ENCODE results near the gene NKX2-2. TPM values are rescaled to one million over a fixed set of nuclear protein-coding genes. Genes with fewer than 3 reads are reported as not detected.

The NKX2-2 gene
- total and polyA plus RNA-seq, 2 of the 8 experiments (the other 6 are each of a cell fraction or from before 2014, with no cell fraction given) = not detected

DNA sequence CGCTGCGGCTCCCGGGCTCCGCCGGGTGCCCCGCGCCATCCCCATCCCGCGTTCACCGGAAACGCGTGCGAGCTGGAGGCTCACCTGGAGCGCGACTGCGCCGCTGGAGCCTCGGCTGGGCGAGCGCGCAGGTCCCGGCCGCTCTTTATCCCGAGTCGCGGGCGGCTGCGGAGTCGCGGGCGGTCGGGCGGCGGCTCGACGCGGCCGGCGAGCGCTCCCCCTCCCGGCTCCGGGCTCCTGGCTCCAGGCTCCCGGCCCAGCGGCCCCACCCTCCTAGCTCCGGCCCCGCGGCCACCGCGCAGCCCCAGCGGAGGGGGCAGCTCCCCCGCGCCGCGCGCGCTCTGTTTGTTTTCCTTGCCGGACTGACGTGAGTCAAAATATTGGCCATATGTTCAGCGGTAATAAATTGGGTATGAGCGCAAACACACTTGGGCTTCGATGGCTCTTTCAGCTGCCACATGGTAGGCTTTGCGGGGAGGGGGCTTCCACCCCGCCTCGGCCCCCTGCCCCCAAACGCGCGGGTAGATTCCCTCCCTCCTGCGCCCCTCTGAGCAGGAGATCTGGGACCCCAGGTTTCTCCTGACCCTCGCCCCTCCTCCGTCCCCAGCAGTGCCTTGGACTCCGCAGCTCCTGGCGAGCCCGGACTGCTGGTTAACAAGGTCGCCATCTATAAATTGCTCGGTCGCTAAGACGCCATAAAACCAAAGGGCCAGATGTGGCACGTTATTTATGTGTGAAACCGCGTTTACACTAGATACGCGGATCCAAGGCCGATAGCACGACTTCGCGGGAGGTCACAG is 8.8 kb upstream of the NKX2-2 start:
- H2BK15ac ChIP-seq (ENCODE audit: low read length) = no peak overlapping the region
- ChIA-PET CTCF (ENCODE audit: partially characterized antibody) (interaction anchor here (0.6 to 12.5 kb wide), 6 partner anchors 15 to 686 kb away, joined by 3 to 79 read pairs (median 11); no protein-coding TSS in a partner anchor), POLR2A (ENCODE audit: partially characterized antibody) (interaction anchor here (1.4 to 1.5 kb wide), 2 partner anchors 12 to 179 kb away, joined by 3 read pairs; no protein-coding TSS in a partner anchor)
- H3K9me3 ChIP-seq (ENCODE audit: insufficient read depth in 2 of 2, low read depth in 1 of 2, low read length in 1 of 2) = no peaks in the 10 kb centered on the region
- H2AFZ ChIP-seq (ENCODE audit: low read length) = no peak overlapping the region; the same call in 1 of the 2 replicates
- H4K5ac ChIP-seq (ENCODE audit: insufficient read length, low read depth, low read length) = no peak overlapping the region
- H3K79me1 ChIP-seq (ENCODE audit: low read depth, low read length) = no peaks in the 10 kb centered on the region
- H3K9ac ChIP-seq (replicated peaks in 1 of 4; ENCODE audit: extremely low read depth in 1 of 4, low read depth in 3 of 4, low read length in 3 of 4) = no peak overlapping the region
- no peak overlapping the region for H2BK120ac ChIP-seq (replicated peaks; ENCODE audit: low read depth, low read length)
- no peak overlapping the region for H3K27ac ChIP-seq (ENCODE audit: low read depth, low read length)
- H3K27me3 ChIP-seq (replicated peaks in 1 of 4; ENCODE audit: control insufficient read depth in 3 of 4, extremely low read depth in 1 of 4, insufficient read depth in 3 of 4, low read length in 3 of 4) = peaks cover 79 to 94% (median 86%) of the 10 kb centered on the region in 4 experiments
- H4K20me1 ChIP-seq (replicated peaks in 1 of 2; ENCODE audit: control insufficient read depth in 1 of 2, insufficient read depth in 2 of 2, low read length in 2 of 2) = peaks cover 14% of the 10 kb centered on the region in 2 experiments
- H4K91ac ChIP-seq (replicated peaks; ENCODE audit: insufficient read length, low read length) = no peak overlapping the region
- FAIRE-seq = no peak
- H3K36me3 ChIP-seq (ENCODE audit: control insufficient read depth in 2 of 4, insufficient read depth in 4 of 4, low read length in 3 of 4) = peaks cover 0 to 6% (median 0%) of the 10 kb centered on the region in 4 experiments; a peak in 1 of 8 replicates
- no peak overlapping the region for H3K4ac ChIP-seq (replicated peaks; ENCODE audit: insufficient read length, low read depth, low read length)
- no peak overlapping the region for H2BK12ac ChIP-seq (ENCODE audit: low read depth, low read length)
- peaks cover 19 to 39% (median 27%) of the 10 kb centered on the region in 4 experiments for H3K4me1 ChIP-seq (replicated peaks in 1 of 4; ENCODE audit: control insufficient read depth in 3 of 4, insufficient read depth in 4 of 4, low read length in 3 of 4)
- peak in 1 of 2 experiments; percentile 71 for DNase-seq (ENCODE audit: low read depth in 1 of 2, low spot score in 2 of 2)
- H3K56ac ChIP-seq (replicated peaks; ENCODE audit: insufficient read length, low read depth, low read length) = no peak overlapping the region
- H2AK5ac ChIP-seq (ENCODE audit: low read depth, low read length) = no peak overlapping the region
- 2% methylated on average over 52 of the region's 86 CpGs; no CpG with 5 or more reads in 1 of the 2 experiments for WGBS, 2 experiments (ENCODE audit: extremely low coverage in 1 of 2, insufficient coverage in 1 of 2, insufficient read length in 1 of 2, insufficient replicate concordance in 2 of 2, low coverage in 1 of 2, low lambda C conversion rate in 2 of 2, missing lambda C conversion rate in 1 of 2)
- H3K23me2 ChIP-seq (ENCODE audit: low read depth, low read length) = peaks cover 17% of the 10 kb centered on the region; the same call in 1 of the 2 replicates
- H2BK5ac ChIP-seq (ENCODE audit: low read depth, low read length) = no peak overlapping the region
- peak overlapping the region; percentile 83; the same call in 1 of the 2 replicates for H4K8ac ChIP-seq (ENCODE audit: extremely low read depth, insufficient read depth, low read length)
- H3K4me2 ChIP-seq (ENCODE audit: insufficient read depth in 1 of 2, low read depth in 2 of 2, low read length in 2 of 2) = peak overlapping the region; percentile 87 to 94
- no peaks in the 10 kb centered on the region for H3K79me2 ChIP-seq (ENCODE audit: control insufficient read depth in 1 of 2, insufficient read depth in 2 of 2, low read length in 2 of 2)
- no peak overlapping the region for H3K23ac ChIP-seq (ENCODE audit: insufficient read length)
- no peak overlapping the region; the same call in 1 of the 2 replicates for H2BK20ac ChIP-seq (ENCODE audit: low read length)
- H3K14ac ChIP-seq (ENCODE audit: insufficient read length) = no peak overlapping the region
- H3K18ac ChIP-seq (ENCODE audit: extremely low read depth, low read length) = 0 out of 2 replicates have a peak overlapping the region, but pooled peaks have one; percentile 27
- peak overlapping the region; percentile 33 to 59 (median 40) for H3K4me3 ChIP-seq (ENCODE audit: extremely low read depth in 1 of 4, insufficient read depth in 2 of 4, low read depth in 3 of 4, low read length in 4 of 4)
- no peak for TF ChIP-seq CBX8 (IDR thresholded peaks at IDR 0.05; ENCODE audit: borderline replicate concordance, low read depth, low read length)
- TF ChIP-seq EZH2 (IDR thresholded peaks at IDR 0.05; ENCODE audit: low read depth, low read length, severe bottlenecking) = peak; percentile 43
- TF ChIP-seq FOSL1 (IDR thresholded peaks at IDR 0.05; ENCODE audit: insufficient read depth, low read depth, low read length) = no peak
- TF ChIP-seq KDM4A (IDR thresholded peaks at IDR 0.05; ENCODE audit: low read depth, low read length, severe bottlenecking) = peak; percentile 46
- no peak for TF ChIP-seq SIN3A (conservative IDR thresholded peaks at IDR 0.05 in 1 of 2, IDR thresholded peaks at IDR 0.05 in 1 of 2; ENCODE audit: low read depth in 1 of 2, low read length in 2 of 2)
- TF ChIP-seq POLR2A (IDR thresholded peaks at IDR 0.05; ENCODE audit: control extremely low read depth in 1 of 2, low read depth in 2 of 2, low read length in 2 of 2) = no peak
- no peak for TF ChIP-seq JUN (IDR thresholded peaks at IDR 0.05; ENCODE audit: low read depth, low read length)
- TF ChIP-seq TAF7 (optimal IDR thresholded peaks at IDR 0.05; ENCODE audit: borderline replicate concordance, low read depth, low read length) = no peak
- TF ChIP-seq, protein P1, sequence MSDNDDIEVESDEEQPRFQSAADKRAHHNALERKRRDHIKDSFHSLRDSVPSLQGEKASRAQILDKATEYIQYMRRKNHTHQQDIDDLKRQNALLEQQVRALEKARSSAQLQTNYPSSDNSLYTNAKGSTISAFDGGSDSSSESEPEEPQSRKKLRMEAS (IDR thresholded peaks at IDR 0.05) = peak; percentile 27
- no peak for TF ChIP-seq SIRT6 (IDR thresholded peaks at IDR 0.05; ENCODE audit: low read length)
- TF ChIP-seq BACH1 (IDR thresholded peaks at IDR 0.05; ENCODE audit: low read length) = no peak
